Keratinocyte (primary cell): ENCODE measurements around the gene F5. TPM values are rescaled to one million over a fixed set of nuclear protein-coding genes. Genes with fewer than 3 reads are reported as not detected.

Experiments
- DNase-seq: peaks from one replicate; pipeline ENCODE4 v3.0.0-alpha.2; 2011; ENCODE audit warnings: low read depth, missing footprints, low spot score
- FAIRE-seq: peaks from 2 replicates; lab custom pipeline; 2011; peaks lifted over from hg19 to GRCh38; lab: Jason Lieb, UNC
- H2AFZ ChIP-seq: 2 replicates; pipeline ENCODE4 v1.6.0; 2012; ENCODE audit warnings: low read length, control low read depth, inconsistent platforms; ENCODE audit not compliant: control insufficient read depth
- H3K27ac ChIP-seq: 2 replicates; pipeline ENCODE4 v1.5.1; 2011; ENCODE audit warnings: low read length; ENCODE audit not compliant: control insufficient read depth, insufficient read depth
- H3K27me3 ChIP-seq: 3 replicates; pipeline ENCODE4 v1.6.0; 2011; ENCODE audit warnings: low read length; ENCODE audit not compliant: control insufficient read depth, insufficient read depth; ENCODE audit errors: extremely low read depth
- H3K36me3 ChIP-seq, 2 experiments: 2 replicates in 1 of 2; 3 replicates in 1 of 2; pipeline ENCODE4 v1.5.1; 2011; ENCODE audit warnings: low read length in 2 of 2, mild to moderate bottlenecking in 1 of 2; ENCODE audit not compliant: control insufficient read depth in 2 of 2, insufficient read depth in 2 of 2; ENCODE audit errors: extremely low read depth in 1 of 2
- H3K4me1 ChIP-seq: 3 replicates; pipeline ENCODE4 v1.5.1; 2011; ENCODE audit warnings: low read length; ENCODE audit not compliant: control insufficient read depth, insufficient read depth; ENCODE audit errors: extremely low read depth
- H3K4me2 ChIP-seq: 3 replicates; pipeline ENCODE4 v1.6.0; 2011; ENCODE audit warnings: low read depth, low read length; ENCODE audit not compliant: control insufficient read depth, insufficient read depth; ENCODE audit errors: extremely low read depth
- H3K4me3 ChIP-seq, 3 experiments: fragments of 200-600 bp in 1 of 3; sonication (generic) in 1 of 3; 2 replicates in 2 of 3; 3 replicates in 1 of 3; pipeline ENCODE4 v1.5.1; 2011 to 2016; ENCODE audit warnings: low read length in 3 of 3, mild to moderate bottlenecking in 3 of 3, control low read depth in 2 of 3, inconsistent platforms in 1 of 3, low read depth in 1 of 3, mixed read lengths in 1 of 3, mixed run types in 1 of 3, moderate library complexity in 1 of 3; ENCODE audit not compliant: control insufficient read depth in 2 of 3, insufficient read depth in 2 of 3; ENCODE audit errors: extremely low read depth in 1 of 3
- H3K79me2 ChIP-seq: 2 replicates; pipeline ENCODE4 v1.6.0; 2012; ENCODE audit warnings: low read length; ENCODE audit not compliant: control insufficient read depth, insufficient read depth
- H3K9ac ChIP-seq: 3 replicates; pipeline ENCODE4 v1.6.0; 2011; ENCODE audit warnings: low read length; ENCODE audit not compliant: control insufficient read depth, insufficient read depth; ENCODE audit errors: extremely low read depth
- H3K9me1 ChIP-seq: 3 replicates; pipeline ENCODE4 v1.6.0; 2011; ENCODE audit warnings: low read length; ENCODE audit not compliant: control insufficient read depth, insufficient read depth; ENCODE audit errors: extremely low read depth
- H3K9me3 ChIP-seq: 2 replicates; pipeline ENCODE4 v1.5.1; 2012; ENCODE audit warnings: low read depth, low read length; ENCODE audit not compliant: control insufficient read depth
- H4K20me1 ChIP-seq: 3 replicates; pipeline ENCODE4 v1.6.0; 2011; ENCODE audit warnings: low read length; ENCODE audit not compliant: control insufficient read depth, insufficient read depth; ENCODE audit errors: extremely low read depth
- EZH2 ChIP-seq: IDR thresholded peaks from one replicate; pipeline ENCODE4 v1.6.1; 2012; ENCODE audit warnings: inconsistent platforms, mild to moderate bottlenecking, low read length, moderate library complexity
- dilution Hi-C: fragments of 300-500 bp; cut with MboI; formaldehyde crosslinking; loops from one replicate; pipeline ENCODE4 v1.7.0; 2020; ENCODE audit warnings: low sequenced_read_pairs; ENCODE audit not compliant: extremely low pct_ligation_motif_present
- polyA plus RNA-seq, 5 experiments: library from polyadenylated mRNA; depleted of rRNA in 3 of 5; stranded (reverse) in 3 of 5; stranded (forward) in 1 of 5; unstranded in 1 of 5; fragments of >200 nt; gene quantifications; 1 replicate in 1 of 5; 2 replicates in 3 of 5; 3 replicates in 1 of 5; pipeline versions ENCODE4 v1.2.1 to v1.2.3, GENCODE V29; 2011 to 2012; ENCODE audit warnings: missing spikeins in 2 of 5, low read depth in 1 of 5, low replicate concordance in 1 of 5
- TF ChIP-seq, protein P1 (sequence below), 3 experiments: IDR thresholded peaks in 1 of 3; conservative IDR thresholded peaks in 1 of 3; optimal IDR thresholded peaks in 1 of 3; 2 replicates in 2 of 3; 3 replicates in 1 of 3; pipeline versions ENCODE3 to v1.5.1; 2011; ENCODE audit warnings: low read length in 3 of 3, mild to moderate bottlenecking in 3 of 3, moderate library complexity in 2 of 3, control low read depth in 1 of 3, inconsistent platforms in 1 of 3; ENCODE audit not compliant: insufficient read depth in 2 of 3; ENCODE audit errors: extremely low read depth in 1 of 3

The F5 gene
- polyA plus RNA-seq, 1 donor (not counting 4 experiments of a cell fraction or from before 2014, with no cell fraction given), result 0.01 TPM

DNA sequence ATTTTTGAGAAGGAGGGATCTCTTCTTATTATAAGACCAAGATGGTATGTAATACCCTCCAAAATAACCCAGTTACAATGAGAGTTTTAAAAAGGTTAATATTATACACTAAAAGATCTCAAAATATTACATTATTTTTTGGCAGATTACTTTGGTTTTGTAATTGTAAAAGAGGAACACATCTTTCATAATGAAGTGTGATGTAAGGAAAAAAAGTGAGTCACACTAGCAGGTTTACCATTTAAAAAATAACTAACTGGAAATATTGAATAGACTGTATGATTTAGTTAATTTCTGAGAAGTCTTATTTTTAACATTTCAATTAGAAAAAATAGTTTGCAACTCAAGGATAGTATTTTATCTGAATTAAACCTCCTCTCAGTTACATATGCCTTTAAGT is 1.1 kb downstream of the F5 start:
- Histone ChIP-seq H3K9me1 (no peaks in the 10 kb centered on the region), H3K27ac (no peak overlapping the region), H3K9me3 (no peaks in the 10 kb centered on the region), H3K4me3 (no peak overlapping the region), H2AFZ (no peak overlapping the region), H3K4me1 (peaks cover 8% of the 10 kb centered on the region), H3K4me2 (peak overlapping the region; percentile 50), H3K9ac (no peak overlapping the region), H3K27me3 (no peaks in the 10 kb centered on the region), H3K36me3 (no peaks in the 10 kb centered on the region), H4K20me1 (no peaks in the 10 kb centered on the region), H3K79me2 (no peaks in the 10 kb centered on the region)
- DNase-seq (no peak), FAIRE-seq (no peak)
- TF ChIP-seq, protein P1, sequence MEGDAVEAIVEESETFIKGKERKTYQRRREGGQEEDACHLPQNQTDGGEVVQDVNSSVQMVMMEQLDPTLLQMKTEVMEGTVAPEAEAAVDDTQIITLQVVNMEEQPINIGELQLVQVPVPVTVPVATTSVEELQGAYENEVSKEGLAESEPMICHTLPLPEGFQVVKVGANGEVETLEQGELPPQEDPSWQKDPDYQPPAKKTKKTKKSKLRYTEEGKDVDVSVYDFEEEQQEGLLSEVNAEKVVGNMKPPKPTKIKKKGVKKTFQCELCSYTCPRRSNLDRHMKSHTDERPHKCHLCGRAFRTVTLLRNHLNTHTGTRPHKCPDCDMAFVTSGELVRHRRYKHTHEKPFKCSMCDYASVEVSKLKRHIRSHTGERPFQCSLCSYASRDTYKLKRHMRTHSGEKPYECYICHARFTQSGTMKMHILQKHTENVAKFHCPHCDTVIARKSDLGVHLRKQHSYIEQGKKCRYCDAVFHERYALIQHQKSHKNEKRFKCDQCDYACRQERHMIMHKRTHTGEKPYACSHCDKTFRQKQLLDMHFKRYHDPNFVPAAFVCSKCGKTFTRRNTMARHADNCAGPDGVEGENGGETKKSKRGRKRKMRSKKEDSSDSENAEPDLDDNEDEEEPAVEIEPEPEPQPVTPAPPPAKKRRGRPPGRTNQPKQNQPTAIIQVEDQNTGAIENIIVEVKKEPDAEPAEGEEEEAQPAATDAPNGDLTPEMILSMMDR (optimal IDR thresholded peaks at IDR 0.05 in 1 of 3, IDR thresholded peaks at IDR 0.05 in 1 of 3, conservative IDR thresholded peaks at IDR 0.05 in 1 of 3; ENCODE audit: extremely low read depth in 1 of 3, insufficient read depth in 2 of 3, low read length in 3 of 3), result no peak
- TF ChIP-seq EZH2, result no peak
- dilution Hi-C loops, result no loop called here

DNA sequence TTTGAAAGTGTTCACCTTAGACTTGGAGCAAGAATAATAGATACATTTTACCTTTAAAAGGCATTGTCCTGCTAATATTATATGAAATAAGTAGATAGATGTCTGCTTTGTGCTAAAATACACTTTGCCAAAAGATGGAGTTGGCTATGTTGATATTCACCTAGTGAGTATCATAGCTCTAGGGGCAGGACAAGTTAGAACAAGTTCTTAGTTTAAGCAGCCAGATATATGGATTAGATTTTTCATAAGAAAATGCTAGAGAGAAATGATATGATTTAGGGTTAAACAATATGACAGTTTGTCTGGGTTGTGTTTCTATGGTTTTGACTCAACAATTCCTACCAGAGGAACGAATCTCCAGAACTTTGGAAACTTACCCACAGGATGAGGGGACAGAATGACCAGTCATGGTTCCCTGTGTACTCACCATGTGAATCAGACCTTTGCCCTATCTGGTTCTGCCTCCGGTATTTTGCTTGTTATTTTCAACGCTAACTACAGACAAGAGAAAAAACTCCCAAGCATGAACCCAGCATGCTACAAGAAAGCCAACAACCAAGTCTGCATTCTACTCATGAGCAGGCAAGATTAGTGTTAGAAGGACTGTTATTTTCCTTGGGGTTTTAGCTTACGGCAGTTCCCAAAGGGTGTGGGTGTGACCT is 1.7 kb downstream of the F5 start:
- FAIRE-seq (no peak), DNase-seq (no peak)
- H4K20me1 ChIP-seq, result no peaks in the 10 kb centered on the region
- no peak overlapping the region for H3K27ac ChIP-seq
- H3K9me1 ChIP-seq, result no peaks in the 10 kb centered on the region
- dilution Hi-C loops, result no loop called here
- no peak overlapping the region for H3K4me3 ChIP-seq
- TF ChIP-seq EZH2, result no peak
- TF ChIP-seq, protein P1 (optimal IDR thresholded peaks at IDR 0.05 in 1 of 3, IDR thresholded peaks at IDR 0.05 in 1 of 3, conservative IDR thresholded peaks at IDR 0.05 in 1 of 3; ENCODE audit: extremely low read depth in 1 of 3, insufficient read depth in 2 of 3, low read length in 3 of 3), result no peak
- H3K27me3 ChIP-seq, result no peaks in the 10 kb centered on the region
- no peak overlapping the region for H3K9ac ChIP-seq
- H3K9me3 ChIP-seq, result no peaks in the 10 kb centered on the region
- peaks cover 8% of the 10 kb centered on the region for H3K4me1 ChIP-seq
- no peaks in the 10 kb centered on the region for H3K79me2 ChIP-seq
- H2AFZ ChIP-seq, result peak overlapping the region; percentile 23
- no peaks in the 10 kb centered on the region for H3K36me3 ChIP-seq
- peak overlapping the region; percentile 50 for H3K4me2 ChIP-seq
